ENCODE results near the gene SNX9. TPM values are rescaled to one million over a fixed set of nuclear protein-coding genes. Genes with fewer than 3 reads are reported as not detected.

Gene SNX9
- total RNA-seq, 2 donors from 2014 or later = 37.3 to 81.7 TPM

- intact Hi-C loops (cut with DNase I) = loop anchor here (5.0 kb wide), 1 partner anchor 90 kb away; no protein-coding TSS in a partner anchor
- Histone ChIP-seq H3K9ac (ENCODE audit: low read depth in 2 of 2, low read length in 2 of 2) (peak overlapping the region; percentile 68 to 98), H3K9me3 (no peaks in the 10 kb centered on the region), H3K4me3 (peak overlapping the region; percentile 71), H3K27me3 (no peaks in the 10 kb centered on the region), H3K4me1 (no peaks in the 10 kb centered on the region), H3K27ac (peak overlapping the region; percentile 73), H3K36me3 (no peaks in the 10 kb centered on the region)
- DNase-seq = peak; percentile 62
- TF ChIP-seq, protein P1, sequence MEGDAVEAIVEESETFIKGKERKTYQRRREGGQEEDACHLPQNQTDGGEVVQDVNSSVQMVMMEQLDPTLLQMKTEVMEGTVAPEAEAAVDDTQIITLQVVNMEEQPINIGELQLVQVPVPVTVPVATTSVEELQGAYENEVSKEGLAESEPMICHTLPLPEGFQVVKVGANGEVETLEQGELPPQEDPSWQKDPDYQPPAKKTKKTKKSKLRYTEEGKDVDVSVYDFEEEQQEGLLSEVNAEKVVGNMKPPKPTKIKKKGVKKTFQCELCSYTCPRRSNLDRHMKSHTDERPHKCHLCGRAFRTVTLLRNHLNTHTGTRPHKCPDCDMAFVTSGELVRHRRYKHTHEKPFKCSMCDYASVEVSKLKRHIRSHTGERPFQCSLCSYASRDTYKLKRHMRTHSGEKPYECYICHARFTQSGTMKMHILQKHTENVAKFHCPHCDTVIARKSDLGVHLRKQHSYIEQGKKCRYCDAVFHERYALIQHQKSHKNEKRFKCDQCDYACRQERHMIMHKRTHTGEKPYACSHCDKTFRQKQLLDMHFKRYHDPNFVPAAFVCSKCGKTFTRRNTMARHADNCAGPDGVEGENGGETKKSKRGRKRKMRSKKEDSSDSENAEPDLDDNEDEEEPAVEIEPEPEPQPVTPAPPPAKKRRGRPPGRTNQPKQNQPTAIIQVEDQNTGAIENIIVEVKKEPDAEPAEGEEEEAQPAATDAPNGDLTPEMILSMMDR (IDR thresholded peaks at IDR 0.05) = peak; percentile 25
These were observed 159.7 kb downstream of the SNX9 start for GRCh38 chr6:157982563-157983405.

DNA sequence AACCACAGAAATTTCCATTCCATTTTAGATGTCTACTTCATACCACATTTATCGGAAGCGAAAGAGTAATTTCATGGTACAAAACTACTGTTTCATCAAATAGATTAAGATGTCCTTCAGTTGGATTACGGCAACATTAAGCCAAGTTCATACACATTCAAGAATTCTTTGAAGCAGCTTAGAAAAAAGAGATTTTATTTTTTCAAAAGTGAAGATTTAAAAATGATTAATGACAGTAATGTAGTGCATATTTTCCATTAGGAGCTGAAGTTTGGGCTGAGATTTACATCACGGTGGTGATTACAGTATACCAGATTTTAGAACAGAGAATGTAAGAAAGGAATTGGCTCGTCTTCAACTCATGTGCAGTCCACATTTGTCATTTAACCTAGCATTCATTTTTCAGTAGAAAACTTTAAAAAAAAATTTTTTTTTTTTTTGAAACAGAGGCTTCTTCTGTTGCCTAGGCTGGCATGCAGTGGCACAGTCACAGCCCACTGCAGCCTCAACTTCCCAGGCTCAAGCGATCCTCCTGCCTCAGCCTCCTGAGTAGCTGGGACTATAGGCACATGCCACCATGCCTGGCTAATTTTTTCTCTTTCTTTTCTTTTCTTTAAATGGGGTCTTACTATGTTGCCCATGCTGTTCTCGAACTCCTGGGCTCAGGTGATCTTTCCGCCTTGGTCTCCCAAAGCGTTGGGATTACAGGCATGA, 160.5 kb downstream of the SNX9 start:
- Histone ChIP-seq H3K36me3 (no peaks in the 10 kb centered on the region), H3K9me3 (no peaks in the 10 kb centered on the region), H3K4me3 (peak overlapping the region; percentile 71), H3K4me1 (no peaks in the 10 kb centered on the region), H3K9ac (ENCODE audit: low read depth in 2 of 2, low read length in 2 of 2) (peak overlapping the region in 1 of 2 donors; percentile 68), H3K27me3 (no peaks in the 10 kb centered on the region), H3K27ac (no peak overlapping the region)
- TF ChIP-seq, protein P1 (IDR thresholded peaks at IDR 0.05) = no peak
- no peak for DNase-seq
- intact Hi-C loops (cut with DNase I) = loop anchor here (5.0 kb wide), 1 partner anchor 89 kb away; no protein-coding TSS in a partner anchor

DNA sequence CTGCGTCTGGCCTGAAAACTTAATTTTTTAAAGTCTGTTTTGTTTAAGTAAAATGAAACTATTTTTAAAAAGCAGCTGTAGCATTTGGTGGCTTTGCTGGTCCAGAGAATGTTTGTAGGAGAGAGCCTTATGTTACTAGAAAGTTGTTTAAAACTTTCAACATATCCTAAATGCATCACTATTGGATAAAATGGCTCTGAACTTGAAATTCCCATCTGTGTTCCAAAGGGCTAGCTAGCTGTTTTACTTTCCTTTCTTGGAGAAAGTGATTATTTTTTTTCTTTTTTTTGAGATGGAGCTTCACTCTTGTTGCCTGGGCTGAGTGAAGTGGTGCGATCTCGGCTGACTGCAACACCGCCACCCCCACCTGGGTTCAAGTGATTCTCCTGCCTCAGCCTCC, 161.1 kb downstream of the SNX9 start:
- H3K9me3 ChIP-seq = no peaks in the 10 kb centered on the region
- intact Hi-C loops (cut with DNase I) = loop anchor here (5.0 kb wide), 1 partner anchor 88 kb away; no protein-coding TSS in a partner anchor
- TF ChIP-seq, protein P1 (IDR thresholded peaks at IDR 0.05) = no peak
- no peak for DNase-seq
- H3K36me3 ChIP-seq = no peaks in the 10 kb centered on the region
- no peak overlapping the region for H3K27ac ChIP-seq
- no peaks in the 10 kb centered on the region for H3K27me3 ChIP-seq
- no peak overlapping the region for H3K9ac ChIP-seq (ENCODE audit: low read depth in 2 of 2, low read length in 2 of 2)
- H3K4me3 ChIP-seq = no peak overlapping the region
- no peaks in the 10 kb centered on the region for H3K4me1 ChIP-seq

DNA sequence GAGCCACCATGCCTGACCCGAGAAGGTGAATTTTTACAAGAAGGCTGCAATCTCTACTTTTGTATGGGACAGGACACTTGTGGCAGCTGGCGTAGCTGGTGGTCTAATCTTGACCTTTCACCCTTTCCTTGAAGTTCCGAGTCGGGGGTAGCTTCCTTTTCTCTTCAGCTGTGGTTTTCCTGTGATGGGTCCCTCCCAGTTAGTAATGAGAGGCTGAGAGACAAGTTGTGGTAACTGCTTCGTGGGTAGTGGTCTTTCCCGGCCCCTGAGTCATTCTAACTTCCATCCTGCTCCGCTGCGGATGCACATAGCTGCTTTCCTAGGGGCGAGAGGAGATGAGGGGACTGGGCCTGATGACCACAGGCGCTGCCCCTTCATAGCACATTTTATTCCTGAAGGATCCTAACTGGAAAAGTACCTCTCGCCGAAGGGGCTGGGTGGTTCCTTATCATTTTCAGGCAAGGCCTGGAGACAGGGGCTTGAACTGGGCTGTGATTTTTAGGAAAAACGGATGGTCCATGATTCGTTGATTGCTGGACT, 161.7 kb downstream of the SNX9 start:
- intact Hi-C loops (cut with DNase I) = loop anchor here (5.0 kb wide), 1 partner anchor 88 kb away; no protein-coding TSS in a partner anchor
- no peak for DNase-seq
- Histone ChIP-seq H3K9ac (ENCODE audit: low read depth in 2 of 2, low read length in 2 of 2) (no peak overlapping the region), H3K27ac (no peak overlapping the region), H3K36me3 (no peaks in the 10 kb centered on the region), H3K9me3 (no peaks in the 10 kb centered on the region), H3K27me3 (no peaks in the 10 kb centered on the region), H3K4me3 (no peak overlapping the region), H3K4me1 (peaks cover 4% of the 10 kb centered on the region)
- TF ChIP-seq, protein P1 (IDR thresholded peaks at IDR 0.05) = no peak

DNA sequence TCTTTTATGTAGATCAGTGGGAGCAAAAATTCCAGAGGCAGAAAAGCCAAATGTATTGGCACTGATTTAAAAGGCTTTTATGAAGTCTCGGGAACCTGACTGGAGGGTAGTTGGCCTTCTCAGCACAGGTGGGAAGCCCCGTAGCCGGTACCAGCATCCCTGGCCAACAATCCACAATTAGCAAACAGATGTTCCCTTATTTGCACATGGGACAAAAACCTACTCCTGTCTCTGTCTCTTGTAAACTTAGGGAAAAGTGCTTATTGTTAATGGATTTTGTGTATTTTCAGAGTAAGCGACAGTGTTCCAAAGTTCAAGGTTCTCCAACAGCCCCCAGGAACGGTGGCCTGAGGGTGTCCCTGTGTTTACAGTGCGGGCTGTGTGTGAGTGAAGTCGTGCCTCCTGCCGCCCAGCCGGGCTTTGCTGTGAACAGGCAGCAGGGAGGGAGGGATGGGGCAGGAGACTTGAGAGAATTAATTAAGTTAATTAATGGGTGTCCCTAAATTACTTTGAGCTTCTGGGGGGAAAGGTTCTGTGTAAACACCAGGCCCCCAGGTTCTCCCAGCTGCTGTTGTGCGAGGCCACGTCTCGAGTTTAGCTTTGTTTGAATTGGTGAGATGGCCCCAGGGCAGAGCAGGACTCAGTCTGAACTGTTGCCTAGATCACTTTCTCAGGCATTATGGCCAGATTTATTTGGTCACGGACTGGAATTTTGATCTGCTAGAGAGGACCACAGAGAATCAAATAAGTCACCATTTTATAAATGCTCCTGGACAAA, 162.5 kb downstream of the SNX9 start:
- peak overlapping the region in 1 of 2 donors; percentile 49 for H3K9ac ChIP-seq (ENCODE audit: low read depth in 2 of 2, low read length in 2 of 2)
- intact Hi-C loops (cut with DNase I) = no loop called here
- peak overlapping the region; percentile 8 for H3K27ac ChIP-seq

More for the DNA sequence above, 162.5 kb downstream of the SNX9 start:
- TF ChIP-seq, protein P1 (IDR thresholded peaks at IDR 0.05) = no peak
- Histone ChIP-seq H3K4me3 (no peak overlapping the region), H3K36me3 (no peaks in the 10 kb centered on the region), H3K4me1 (peaks cover 8% of the 10 kb centered on the region), H3K9me3 (no peaks in the 10 kb centered on the region), H3K27me3 (no peaks in the 10 kb centered on the region)
- DNase-seq = no peak
